Right lobe of liver (tissue), 6 donors: ENCODE results near the gene SRC. TPM values are rescaled to one million over a fixed set of nuclear protein-coding genes. Genes with fewer than 3 reads are reported as not detected.

Experiments
- ATAC-seq, 4 donors: fragments of 200-7000 bp; cut with Tn5 transposase; one replicate each; pipeline ENCODE4 v1.9.1; 2020; ENCODE audit warnings: mild to moderate bottlenecking in 4 of 4, moderate library complexity in 4 of 4
- DNase-seq, 3 donors: peaks; one replicate each; pipeline ENCODE4 v3.0.0-alpha.2; 2020
- H3K27ac ChIP-seq, 3 donors: fragments of 200-600 bp; one replicate each; pipeline ENCODE4 v1.8.0; 2022
- H3K27me3 ChIP-seq, 2 donors: fragments of 200-600 bp; one replicate each; pipeline ENCODE4 v1.8.0; 2022
- H3K36me3 ChIP-seq, 4 donors: fragments of 200-600 bp; sonication (generic) in 1 of 4; one replicate each; pipeline versions ENCODE4 v1.5.1 to v1.8.0; 2017 to 2022; ENCODE audit warnings: control low read depth in 1 of 4
- H3K4me1 ChIP-seq, 4 donors: fragments of 200-600 bp; sonication (generic) in 1 of 4; one replicate each; pipeline versions ENCODE4 v1.5.1 to v1.8.0; 2017 to 2022; ENCODE audit warnings: control low read depth in 1 of 4
- H3K4me3 ChIP-seq, 3 donors: fragments of 200-600 bp; one replicate each; pipeline ENCODE4 v1.8.0; 2022
- H3K9me3 ChIP-seq, 4 donors: fragments of 200-600 bp; sonication (generic) in 1 of 4; one replicate each; pipeline versions ENCODE4 v1.5.1 to v1.8.0; 2017 to 2022; ENCODE audit warnings: control low read depth in 1 of 4
- POLR2A ChIP-seq: fragments of 450-650 bp; IDR thresholded peaks from one replicate; pipeline ENCODE4 v1.6.1; 2017; ENCODE audit warnings: antibody characterized with exemption, mild to moderate bottlenecking
- WGBS: methylation state at CpG from one replicate; pipeline ENCODE4 v1.1.6; 2018; ENCODE audit warnings: low coverage, low lambda C conversion rate; ENCODE audit not compliant: insufficient coverage; ENCODE audit errors: missing lambda C conversion rate; 5-methylcytosine and 5-hydroxymethylcytosine counted together
- intact Hi-C, 2 donors: fragments of 100-400 bp; cut with DNase I; formaldehyde crosslinking; loops; one replicate each; pipeline versions ENCODE4 v1.11.2 to v1.14.1; 2022
- total RNA-seq, 6 experiments: library from RNA; depleted of rRNA in 2 of 6; stranded (reverse); fragments of >200 nt in 2 of 6; fragmentation: NEBNext Ultra II Directional in 3 of 6; extraction: Animal tissue kit (Norgen Biotek cat#: 25700) in 3 of 6; gene quantifications; one replicate each; pipeline versions ENCODE4 v1.1.0 to v1.2.4, GENCODE V29; 2016 to 2023
- TF ChIP-seq, protein P1 (sequence below), 4 donors: fragments of 200-600 bp in 3 of 4; fragments of 450-650 bp in 1 of 4; IDR thresholded peaks; one replicate each; pipeline versions ENCODE4 v1.5.1 to v1.8.0; 2016 to 2022; ENCODE audit warnings: antibody characterized with exemption in 4 of 4, mild to moderate bottlenecking in 2 of 4
- donor health status: DM: no; HTN: yes; CAD: no.
- donor health status: DM: no; HTN: no; CAD: no.
- donor health status: DM: no; HTN: no; CAD: no.
- donor health status: DM: no; HTN: yes; CAD: no.
- donor health status: DM: no; HTN: yes; CAD: no.

Gene SRC
- total RNA-seq, 6 experiments from 2014 or later = 3.1 to 17.3 (median 11.2) TPM

DNA sequence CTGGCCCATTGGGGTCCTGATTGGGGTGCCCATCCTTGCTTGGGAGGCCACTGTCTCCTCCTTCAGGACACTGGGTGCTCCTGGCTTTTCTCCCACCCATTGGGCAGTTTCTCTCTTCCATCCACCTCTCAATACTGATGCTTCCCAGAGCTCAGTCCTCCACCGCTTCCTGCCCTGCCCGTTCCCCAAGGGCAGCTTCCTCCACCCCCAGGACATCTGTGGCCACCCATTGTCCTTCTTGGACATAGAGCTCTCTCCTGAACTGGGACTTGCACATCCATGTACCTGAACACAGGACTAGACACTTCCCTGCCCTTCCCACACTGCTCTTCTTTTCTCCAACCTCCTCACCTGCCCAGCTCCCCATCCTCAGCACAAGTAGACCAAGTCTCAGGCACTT lies 105.7 kb downstream of the SRC start:
- no peak overlapping the region for H3K4me3 ChIP-seq

DNA sequence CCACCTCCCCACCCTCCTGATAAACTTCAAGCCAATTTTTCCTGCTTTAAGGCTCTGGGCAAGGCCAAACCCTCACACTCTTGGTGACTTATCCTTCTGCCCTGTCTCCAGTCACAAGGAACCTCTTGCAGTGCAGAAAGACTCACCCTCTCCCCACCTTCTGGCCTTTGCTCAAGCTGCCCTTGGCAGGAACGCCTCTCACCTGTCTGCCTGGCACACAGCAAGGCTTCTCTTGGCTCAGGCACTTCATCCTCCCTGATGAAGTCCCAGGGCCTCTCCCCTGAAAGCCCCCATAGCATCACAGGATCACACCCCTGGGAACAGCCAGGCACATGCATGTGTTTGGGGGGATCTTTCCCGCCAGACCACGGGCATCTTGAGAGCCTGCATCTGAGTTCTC lies 106.3 kb downstream of the SRC start:
- Histone ChIP-seq H3K4me1 (no peaks in the 10 kb centered on the region), H3K27me3 (no peaks in the 10 kb centered on the region), H3K27ac (no peak overlapping the region), H3K4me3 (no peak overlapping the region), H3K36me3 (no peaks in the 10 kb centered on the region), H3K9me3 (peaks cover 0 to 2% (median 0%) of the 10 kb centered on the region in 4 donors)
- DNase-seq (no peak), ATAC-seq (no peak)
- no peak for TF ChIP-seq POLR2A
- TF ChIP-seq, protein P1, sequence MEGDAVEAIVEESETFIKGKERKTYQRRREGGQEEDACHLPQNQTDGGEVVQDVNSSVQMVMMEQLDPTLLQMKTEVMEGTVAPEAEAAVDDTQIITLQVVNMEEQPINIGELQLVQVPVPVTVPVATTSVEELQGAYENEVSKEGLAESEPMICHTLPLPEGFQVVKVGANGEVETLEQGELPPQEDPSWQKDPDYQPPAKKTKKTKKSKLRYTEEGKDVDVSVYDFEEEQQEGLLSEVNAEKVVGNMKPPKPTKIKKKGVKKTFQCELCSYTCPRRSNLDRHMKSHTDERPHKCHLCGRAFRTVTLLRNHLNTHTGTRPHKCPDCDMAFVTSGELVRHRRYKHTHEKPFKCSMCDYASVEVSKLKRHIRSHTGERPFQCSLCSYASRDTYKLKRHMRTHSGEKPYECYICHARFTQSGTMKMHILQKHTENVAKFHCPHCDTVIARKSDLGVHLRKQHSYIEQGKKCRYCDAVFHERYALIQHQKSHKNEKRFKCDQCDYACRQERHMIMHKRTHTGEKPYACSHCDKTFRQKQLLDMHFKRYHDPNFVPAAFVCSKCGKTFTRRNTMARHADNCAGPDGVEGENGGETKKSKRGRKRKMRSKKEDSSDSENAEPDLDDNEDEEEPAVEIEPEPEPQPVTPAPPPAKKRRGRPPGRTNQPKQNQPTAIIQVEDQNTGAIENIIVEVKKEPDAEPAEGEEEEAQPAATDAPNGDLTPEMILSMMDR (IDR thresholded peaks at IDR 0.05) = no peak
- intact Hi-C loops = loop anchor here in 1 of 2 donors (10.0 kb wide), 1 partner anchor 63 kb away; no protein-coding TSS in a partner anchor
- 39% methylated on average over 3 of the region's 3 CpGs for whole genome bisulfite sequencing

More for the DNA sequence above, 105.7 kb downstream of the SRC start:
- H3K4me1 ChIP-seq = no peaks in the 10 kb centered on the region
- 79% methylated on average over 2 of the region's 2 CpGs for WGBS
- TF ChIP-seq, protein P1 (IDR thresholded peaks at IDR 0.05) = no peak
- no peak for TF ChIP-seq POLR2A
- ATAC-seq = no peak
- DNase-seq = no peak
- no peaks in the 10 kb centered on the region for H3K27me3 ChIP-seq
- H3K9me3 ChIP-seq = peaks cover 0 to 2% (median 0%) of the 10 kb centered on the region in 4 donors
- no peak overlapping the region for H3K27ac ChIP-seq
- intact Hi-C loops = loop anchor here in 1 of 2 donors (10.0 kb wide), 1 partner anchor 63 kb away; no protein-coding TSS in a partner anchor
- no peaks in the 10 kb centered on the region for H3K36me3 ChIP-seq

DNA sequence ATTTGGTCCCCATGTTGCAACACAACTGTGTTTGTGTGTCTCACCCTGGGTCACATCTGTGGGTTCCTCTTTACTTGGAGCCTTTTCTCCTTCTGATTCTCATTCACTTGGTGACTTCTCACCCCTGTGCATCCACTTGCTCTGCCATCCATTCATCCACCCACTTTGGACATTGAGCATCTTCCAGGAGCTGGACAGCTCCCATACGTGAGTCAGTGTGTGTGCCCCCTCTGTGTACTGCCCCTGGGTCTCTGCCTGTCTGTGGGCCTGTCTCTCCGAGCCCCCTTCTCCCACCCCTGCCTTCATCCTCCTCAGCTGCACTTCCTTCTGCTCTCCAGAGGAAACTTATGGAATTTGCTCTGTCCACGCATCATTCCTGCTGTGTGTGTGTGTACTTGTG lies 107.3 kb downstream of the SRC start:
- no peak overlapping the region for H3K27ac ChIP-seq
- H3K36me3 ChIP-seq = no peaks in the 10 kb centered on the region
- no peaks in the 10 kb centered on the region for H3K27me3 ChIP-seq
- peaks cover 0 to 2% (median 0%) of the 10 kb centered on the region in 4 donors for H3K9me3 ChIP-seq
- intact Hi-C loops = loop anchor here in 1 of 2 donors (10.0 kb wide), 1 partner anchor 62 kb away; no protein-coding TSS in a partner anchor
- no peaks in the 10 kb centered on the region for H3K4me1 ChIP-seq
- 51% methylated on average over 3 of the region's 3 CpGs for WGBS
- ATAC-seq (no peak), DNase-seq (no peak)
- no peak for TF ChIP-seq POLR2A
- TF ChIP-seq, protein P1 (IDR thresholded peaks at IDR 0.05) = no peak
- no peak overlapping the region for H3K4me3 ChIP-seq

DNA sequence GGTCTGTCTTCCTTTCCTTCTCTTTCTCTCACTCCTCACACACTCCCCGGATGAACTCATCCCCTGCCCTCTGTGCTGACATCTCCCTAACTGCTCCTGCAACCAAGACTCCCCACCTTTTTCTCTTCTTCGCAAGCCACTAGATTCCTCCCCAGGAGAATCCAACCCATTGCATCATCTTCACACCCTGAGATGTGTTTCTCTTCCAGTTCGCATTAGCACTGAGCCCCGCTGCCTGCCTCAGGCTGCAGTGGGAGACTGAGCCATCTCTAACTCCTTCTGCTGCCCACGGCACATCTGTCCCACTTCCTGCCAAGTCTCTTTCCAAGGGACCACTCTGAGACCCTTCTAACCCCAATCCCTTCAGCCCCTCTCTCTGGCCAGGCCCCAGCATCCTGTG lies 107.9 kb downstream of the SRC start:
- no peak for ATAC-seq

More for the DNA sequence above, 107.9 kb downstream of the SRC start:
- TF ChIP-seq, protein P1 (IDR thresholded peaks at IDR 0.05) = no peak
- no peak for TF ChIP-seq POLR2A
- Histone ChIP-seq H3K27ac (no peak overlapping the region), H3K4me3 (no peak overlapping the region), H3K4me1 (no peaks in the 10 kb centered on the region), H3K36me3 (no peaks in the 10 kb centered on the region), H3K9me3 (peaks cover 0 to 2% (median 0%) of the 10 kb centered on the region in 4 donors), H3K27me3 (no peaks in the 10 kb centered on the region)
- intact Hi-C loops = loop anchor here in 1 of 2 donors (10.0 kb wide), 1 partner anchor 61 kb away; no protein-coding TSS in a partner anchor
- 65% methylated on average over 5 of the region's 5 CpGs for WGBS
- no peak for DNase-seq
